ENCODE data around the gene SAE1. TPM values are rescaled to one million over a fixed set of nuclear protein-coding genes. Genes with fewer than 3 reads are reported as not detected.

Gene SAE1
- polyA plus RNA-seq, 2 of the 4 experiments (the other 2 are of a cell fraction), result 206 to 249 TPM

- TF ChIP-seq, protein P1, sequence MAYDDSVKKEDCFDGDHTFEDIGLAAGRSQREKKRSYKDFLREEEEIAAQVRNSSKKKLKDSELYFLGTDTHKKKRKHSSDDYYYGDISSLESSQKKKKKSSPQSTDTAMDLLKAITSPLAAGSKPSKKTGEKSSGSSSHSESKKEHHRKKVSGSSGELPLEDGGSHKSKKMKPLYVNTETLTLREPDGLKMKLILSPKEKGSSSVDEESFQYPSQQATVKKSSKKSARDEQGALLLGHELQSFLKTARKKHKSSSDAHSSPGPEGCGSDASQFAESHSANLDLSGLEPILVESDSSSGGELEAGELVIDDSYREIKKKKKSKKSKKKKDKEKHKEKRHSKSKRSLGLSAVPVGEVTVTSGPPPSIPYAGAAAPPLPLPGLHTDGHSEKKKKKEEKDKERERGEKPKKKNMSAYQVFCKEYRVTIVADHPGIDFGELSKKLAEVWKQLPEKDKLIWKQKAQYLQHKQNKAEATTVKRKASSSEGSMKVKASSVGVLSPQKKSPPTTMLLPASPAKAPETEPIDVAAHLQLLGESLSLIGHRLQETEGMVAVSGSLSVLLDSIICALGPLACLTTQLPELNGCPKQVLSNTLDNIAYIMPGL (CRISPR knock-in tag; IDR thresholded peaks at IDR 0.05; ENCODE audit: borderline replicate concordance), result no peak
Observed at GRCh38 chr19:47225746-47226425, 95.3 kb downstream of the SAE1 start (continued).

DNA sequence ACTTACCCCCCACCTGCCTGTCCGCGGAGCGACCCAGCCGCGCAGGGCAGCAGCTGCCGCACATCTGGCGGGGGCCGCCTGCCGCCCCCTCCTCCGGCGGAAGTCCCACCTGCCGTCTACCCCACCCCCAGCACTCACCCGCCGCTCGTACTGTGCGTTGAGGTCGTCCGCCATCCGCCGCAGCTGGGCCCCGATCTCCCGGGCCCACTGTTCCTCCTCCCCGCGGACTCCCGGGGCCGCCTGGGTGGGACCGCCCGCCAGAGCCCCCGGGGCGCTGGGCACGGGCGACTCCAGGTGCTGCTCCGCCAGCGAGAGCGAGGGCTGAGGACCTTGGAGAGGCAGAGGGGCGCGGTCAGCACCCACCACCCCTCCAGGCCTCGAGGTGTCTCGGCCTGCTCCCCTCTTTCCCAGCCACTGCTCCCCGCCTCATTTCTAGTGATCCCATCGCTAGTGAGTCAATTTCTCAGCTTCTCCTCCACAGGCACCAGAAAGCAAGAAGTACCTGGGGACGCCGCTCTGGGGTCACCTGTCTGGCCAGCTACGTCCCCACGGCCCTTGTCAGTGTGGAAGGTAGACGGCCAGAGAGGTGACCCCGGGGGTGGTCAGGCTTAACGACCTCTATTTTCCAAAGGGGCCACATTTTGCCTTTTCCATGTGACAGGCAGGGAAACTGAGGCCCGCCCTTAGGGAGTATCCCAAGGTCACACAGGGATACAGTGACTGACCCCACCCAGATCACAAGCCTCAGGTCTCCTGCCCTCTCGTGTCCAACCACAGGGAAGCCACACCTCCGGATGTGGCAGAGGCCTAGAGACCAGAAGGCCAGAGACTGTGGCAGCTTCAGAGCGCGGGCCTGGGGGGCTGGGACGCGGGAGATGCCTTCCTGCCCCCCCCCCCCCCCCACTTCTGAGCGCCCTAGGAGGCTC, 96.1 kb downstream of the SAE1 start:
- ChIA-PET POLR2A (interaction anchor here (0.5 to 3.7 kb wide), 27 partner anchors 10 to 555 kb away, joined by 3 to 118 read pairs (median 5); partner anchors contain the start of genes CCDC9, DHX34, INAFM1 and SAE1), CTCF (interaction anchor here (0.5 to 24.7 kb wide), 13 partner anchors 9 to 338 kb away, joined by 3 to 893 read pairs (median 4); partner anchors contain the start of gene CCDC9)
- peak; percentile 84 to 95 for DNase-seq (ENCODE audit: low read depth in 1 of 2, low spot score in 1 of 2)
- Histone ChIP-seq H3K4me2 (peak overlapping the region; percentile 99), H3K9me3 (no peaks in the 10 kb centered on the region), H3K4me3 (peak overlapping the region; percentile 89), H3K27ac (peak overlapping the region; percentile 97 to 98), H3K4me1 (peaks cover 39% of the 10 kb centered on the region)
- peak; percentile 36 to 70 for ATAC-seq
- no peak for FAIRE-seq
- WGBS (ENCODE audit: missing lambda C conversion rate), result 4% methylated on average over 34 of the region's 56 CpGs
- TF ChIP-seq MAZ (IDR thresholded peaks at IDR 0.05; ENCODE audit: borderline replicate concordance, low read depth, low read length), result no peak
- TF ChIP-seq ZNF302 (CRISPR knock-in tag; IDR thresholded peaks at IDR 0.05), result no peak; the same call in 1 of the 2 replicates
- TF ChIP-seq ZFP36 (IDR thresholded peaks at IDR 0.05; ENCODE audit: borderline replicate concordance, partially characterized antibody), result no peak
- TF ChIP-seq BHLHE40 (IDR thresholded peaks at IDR 0.05; ENCODE audit: low read depth, low read length), result no peak
- no peak for TF ChIP-seq NFE2L2 (conservative IDR thresholded peaks at IDR 0.05; ENCODE audit: low read length)
- TF ChIP-seq CTCF (IDR thresholded peaks at IDR 0.05), result peak; percentile 0; the same call in 1 of the 3 replicates
- peak; percentile 91 to 98 for TF ChIP-seq JUN (IDR thresholded peaks at IDR 0.05)
- no peak for TF ChIP-seq JUNB (IDR thresholded peaks at IDR 0.05)
- TF ChIP-seq EHF (CRISPR knock-in tag; IDR thresholded peaks at IDR 0.05), result peak; percentile 71; the same call in 1 of the 2 replicates
- TF ChIP-seq HOXA7 (CRISPR knock-in tag; IDR thresholded peaks at IDR 0.05), result peak; percentile 75; the same call in 1 of the 2 replicates
- peak; percentile 83 for TF ChIP-seq ATOH8 (CRISPR knock-in tag; IDR thresholded peaks at IDR 0.05; ENCODE audit: low read depth)
- TF ChIP-seq PBX3 (IDR thresholded peaks at IDR 0.05), result no peak
- no peak for TF ChIP-seq ELK1 (IDR thresholded peaks at IDR 0.05; ENCODE audit: low read depth, low read length)
- TF ChIP-seq FOXS1 (CRISPR knock-in tag; IDR thresholded peaks at IDR 0.05), result peak; percentile 74; the same call in 1 of the 2 replicates
- no peak for TF ChIP-seq CBX8 (IDR thresholded peaks at IDR 0.05)
- TF ChIP-seq CEBPB (IDR thresholded peaks at IDR 0.05), result no peak
- TF ChIP-seq CHD4 (IDR thresholded peaks at IDR 0.05; ENCODE audit: borderline replicate concordance), result no peak
- peak; percentile 48; the same call in 1 of the 3 replicates for TF ChIP-seq BCL3 (IDR thresholded peaks at IDR 0.05)
- TF ChIP-seq E2F6 (IDR thresholded peaks at IDR 0.05; ENCODE audit: borderline replicate concordance, low read depth), result no peak; the same call in 1 of the 2 replicates
- no peak for TF ChIP-seq ZC3H11A (IDR thresholded peaks at IDR 0.05)
- no peak; the same call in none of the 2 replicates for TF ChIP-seq NPAS2 (CRISPR knock-in tag; IDR thresholded peaks at IDR 0.05; ENCODE audit: borderline replicate concordance)
- TF ChIP-seq RCOR1 (IDR thresholded peaks at IDR 0.05; ENCODE audit: low read depth, low read length), result no peak
- TF ChIP-seq, protein P1 (CRISPR knock-in tag; IDR thresholded peaks at IDR 0.05; ENCODE audit: borderline replicate concordance), result no peak; the same call in 1 of the 2 replicates
